ENCODE data around the gene VAMP1. TPM values are rescaled to one million over a fixed set of nuclear protein-coding genes. Genes with fewer than 3 reads are reported as not detected.
A peak's percentile ranks its signal among the peaks of the same experiment; 100 is the strongest.

The VAMP1 gene
- total and polyA plus RNA-seq, 2 of the 4 experiments (the other 2 are of a cell fraction) = 7.2 to 21.9 TPM

- Histone ChIP-seq H4K91ac (ENCODE audit: insufficient read depth, low read depth, low read length) (no peak overlapping the region), H4K20me1 (ENCODE audit: insufficient read depth, low read length) (peaks cover 3% of the 10 kb centered on the region; the same call in 1 of the 2 replicates), H2BK120ac (ENCODE audit: low read depth, low read length) (no peak overlapping the region), H3K14ac (replicated peaks; ENCODE audit: low read depth, low read length) (no peak overlapping the region), H3K23ac (ENCODE audit: low read depth, low read length) (no peak overlapping the region), H3K4me2 (ENCODE audit: low read depth, low read length) (no peak overlapping the region), H3K56ac (ENCODE audit: extremely low read depth, insufficient read depth, low read length) (no peak overlapping the region), H3K4me1 (ENCODE audit: control insufficient read depth, insufficient read depth, low read length) (no peaks in the 10 kb centered on the region), H3K9me3 (ENCODE audit: control insufficient read depth, insufficient read depth, low read length) (no peaks in the 10 kb centered on the region), H3K4ac (ENCODE audit: low read depth, low read length) (no peak overlapping the region), H2AK9ac (replicated peaks; ENCODE audit: low read depth, low read length, poor library complexity) (no peak overlapping the region), H3K27ac (ENCODE audit: insufficient read depth, low read length) (no peak overlapping the region), H2AFZ (replicated peaks; ENCODE audit: low read length, poor library complexity) (no peak overlapping the region), H2BK15ac (ENCODE audit: low read depth, low read length) (no peak overlapping the region), H2BK20ac (ENCODE audit: low read depth, low read length) (no peak overlapping the region), H3K79me1 (ENCODE audit: low read depth in 1 of 2, low read length in 2 of 2) (no peaks in the 10 kb centered on the region), H3K9me1 (ENCODE audit: insufficient read depth, low read length) (no peaks in the 10 kb centered on the region), H2AK5ac (ENCODE audit: low read depth, low read length) (peak overlapping the region; percentile 39; the same call in 1 of the 2 replicates), H3K4me3 (ENCODE audit: insufficient read depth, low read depth, low read length) (no peak overlapping the region), H3K36me3 (ENCODE audit: control insufficient read depth, insufficient read depth, low read length) (no peaks in the 10 kb centered on the region), H3K27me3 (ENCODE audit: control insufficient read depth, insufficient read depth, low read length) (peaks cover 8% of the 10 kb centered on the region), H4K8ac (ENCODE audit: low read depth in 2 of 2, low read length in 2 of 2) (no peak overlapping the region), H3K9ac (ENCODE audit: low read depth, low read length) (no peak overlapping the region), H4K5ac (ENCODE audit: low read depth, low read length) (no peak overlapping the region), H2BK5ac (ENCODE audit: low read depth, low read length, poor library complexity, severe bottlenecking) (no peak overlapping the region), H3K18ac (ENCODE audit: low read depth, low read length) (no peak overlapping the region)
- ATAC-seq (ENCODE audit: low read depth) (no peak), DNase-seq (no peak)
- in situ Hi-C loops (cut with MboI; ENCODE audit: low sequenced_read_pairs) (no loop called here), dilution Hi-C loops (cut with HindIII; ENCODE audit: low sequenced_read_pairs, unreplicated experiment) (no loop called here), intact Hi-C loops (cut with micrococcal nuclease) (no loop called here)
- ChIA-PET POLR2A (ENCODE audit: unreplicated experiment) (no interaction called here), CTCF (no interaction called here)
- TF ChIP-seq RFX5 (IDR thresholded peaks at IDR 0.05; ENCODE audit: low read depth, low read length) (no peak), NFE2L2 (IDR thresholded peaks at IDR 0.05; ENCODE audit: low read depth, low read length) (no peak), MXI1 (IDR thresholded peaks at IDR 0.05; ENCODE audit: borderline replicate concordance, low read depth, low read length) (no peak), CEBPB (IDR thresholded peaks at IDR 0.05; ENCODE audit: low read depth, low read length) (no peak), RAD21 (IDR thresholded peaks at IDR 0.05; ENCODE audit: low read length) (no peak), FOS (IDR thresholded peaks at IDR 0.05; ENCODE audit: low read depth, low read length) (no peak), CTCF (conservative IDR thresholded peaks at IDR 0.05; ENCODE audit: low read depth, low read length) (no peak), POLR2A (IDR thresholded peaks at IDR 0.05; ENCODE audit: low read depth, low read length) (no peak), MAZ (IDR thresholded peaks at IDR 0.05; ENCODE audit: borderline replicate concordance, low read depth, low read length) (no peak), RCOR1 (IDR thresholded peaks at IDR 0.05; ENCODE audit: insufficient replicate concordance, low read length) (no peak), BHLHE40 (IDR thresholded peaks at IDR 0.05; ENCODE audit: low read depth, low read length) (no peak), SMC3 (IDR thresholded peaks at IDR 0.05; ENCODE audit: low read depth, low read length) (no peak), MAFK (IDR thresholded peaks at IDR 0.05; ENCODE audit: low read depth, low read length) (no peak), CHD1 (IDR thresholded peaks at IDR 0.05; ENCODE audit: low read depth, low read length) (no peak)
- TF ChIP-seq, protein P1, sequence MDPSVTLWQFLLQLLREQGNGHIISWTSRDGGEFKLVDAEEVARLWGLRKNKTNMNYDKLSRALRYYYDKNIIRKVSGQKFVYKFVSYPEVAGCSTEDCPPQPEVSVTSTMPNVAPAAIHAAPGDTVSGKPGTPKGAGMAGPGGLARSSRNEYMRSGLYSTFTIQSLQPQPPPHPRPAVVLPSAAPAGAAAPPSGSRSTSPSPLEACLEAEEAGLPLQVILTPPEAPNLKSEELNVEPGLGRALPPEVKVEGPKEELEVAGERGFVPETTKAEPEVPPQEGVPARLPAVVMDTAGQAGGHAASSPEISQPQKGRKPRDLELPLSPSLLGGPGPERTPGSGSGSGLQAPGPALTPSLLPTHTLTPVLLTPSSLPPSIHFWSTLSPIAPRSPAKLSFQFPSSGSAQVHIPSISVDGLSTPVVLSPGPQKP (IDR thresholded peaks at IDR 0.05; ENCODE audit: borderline replicate concordance, low read depth, low read length) = no peak
- TF ChIP-seq, protein P2, sequence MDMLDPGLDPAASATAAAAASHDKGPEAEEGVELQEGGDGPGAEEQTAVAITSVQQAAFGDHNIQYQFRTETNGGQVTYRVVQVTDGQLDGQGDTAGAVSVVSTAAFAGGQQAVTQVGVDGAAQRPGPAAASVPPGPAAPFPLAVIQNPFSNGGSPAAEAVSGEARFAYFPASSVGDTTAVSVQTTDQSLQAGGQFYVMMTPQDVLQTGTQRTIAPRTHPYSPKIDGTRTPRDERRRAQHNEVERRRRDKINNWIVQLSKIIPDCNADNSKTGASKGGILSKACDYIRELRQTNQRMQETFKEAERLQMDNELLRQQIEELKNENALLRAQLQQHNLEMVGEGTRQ (IDR thresholded peaks at IDR 0.05; ENCODE audit: low read depth, low read length) = no peak
- WGBS, 2 experiments (ENCODE audit: extremely low coverage in 2 of 2, insufficient read length in 1 of 2) = 91% methylated on average over 10 of the region's 20 CpGs; no CpG with 5 or more reads in 1 of the 2 experiments
- no TSS peak for BruUV-seq (replicated peaks)
Measured at GRCh38 chr12:6478416-6478815, 7.9 kb upstream of the VAMP1 start.
